HG02798 (cell line): ENCODE measurements around the gene BPIFB6.

Experiments
- ATAC-seq: cut with Tn5 transposase; IDR thresholded peaks from one replicate; pipeline ENCODE4 v1.9.1; 2021; ENCODE audit warnings: mild to moderate bottlenecking; ENCODE audit not compliant: unreplicated experiment, poor library complexity

BPIFB6 gene, protein sequence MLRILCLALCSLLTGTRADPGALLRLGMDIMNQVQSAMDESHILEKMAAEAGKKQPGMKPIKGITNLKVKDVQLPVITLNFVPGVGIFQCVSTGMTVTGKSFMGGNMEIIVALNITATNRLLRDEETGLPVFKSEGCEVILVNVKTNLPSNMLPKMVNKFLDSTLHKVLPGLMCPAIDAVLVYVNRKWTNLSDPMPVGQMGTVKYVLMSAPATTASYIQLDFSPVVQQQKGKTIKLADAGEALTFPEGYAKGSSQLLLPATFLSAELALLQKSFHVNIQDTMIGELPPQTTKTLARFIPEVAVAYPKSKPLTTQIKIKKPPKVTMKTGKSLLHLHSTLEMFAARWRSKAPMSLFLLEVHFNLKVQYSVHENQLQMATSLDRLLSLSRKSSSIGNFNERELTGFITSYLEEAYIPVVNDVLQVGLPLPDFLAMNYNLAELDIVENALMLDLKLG

DNA sequence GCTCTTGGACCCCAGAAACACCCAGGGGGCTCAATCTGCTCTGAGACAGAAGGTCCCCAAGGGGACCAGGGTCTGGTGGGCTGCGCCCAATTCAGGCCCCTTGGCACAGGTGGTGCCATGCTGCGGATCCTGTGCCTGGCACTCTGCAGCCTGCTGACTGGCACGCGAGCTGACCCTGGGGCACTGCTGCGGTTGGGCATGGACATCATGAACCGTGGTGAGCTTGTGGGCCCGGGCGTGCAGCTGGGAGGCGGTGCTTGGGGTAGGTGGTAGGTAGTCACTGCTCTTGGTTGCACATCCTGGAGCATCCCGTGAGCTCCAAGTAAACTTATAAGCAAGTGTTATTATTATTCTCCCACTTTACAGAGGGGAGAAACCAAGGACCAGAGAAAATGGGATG is at the start of gene BPIFB6:
Gene BPIFB6 (plus strand): TSS at position 118 of the 400 bp plus-strand sequence. CDS start 0 bp downstream, at position 118.
- no peak for ATAC-seq

DNA sequence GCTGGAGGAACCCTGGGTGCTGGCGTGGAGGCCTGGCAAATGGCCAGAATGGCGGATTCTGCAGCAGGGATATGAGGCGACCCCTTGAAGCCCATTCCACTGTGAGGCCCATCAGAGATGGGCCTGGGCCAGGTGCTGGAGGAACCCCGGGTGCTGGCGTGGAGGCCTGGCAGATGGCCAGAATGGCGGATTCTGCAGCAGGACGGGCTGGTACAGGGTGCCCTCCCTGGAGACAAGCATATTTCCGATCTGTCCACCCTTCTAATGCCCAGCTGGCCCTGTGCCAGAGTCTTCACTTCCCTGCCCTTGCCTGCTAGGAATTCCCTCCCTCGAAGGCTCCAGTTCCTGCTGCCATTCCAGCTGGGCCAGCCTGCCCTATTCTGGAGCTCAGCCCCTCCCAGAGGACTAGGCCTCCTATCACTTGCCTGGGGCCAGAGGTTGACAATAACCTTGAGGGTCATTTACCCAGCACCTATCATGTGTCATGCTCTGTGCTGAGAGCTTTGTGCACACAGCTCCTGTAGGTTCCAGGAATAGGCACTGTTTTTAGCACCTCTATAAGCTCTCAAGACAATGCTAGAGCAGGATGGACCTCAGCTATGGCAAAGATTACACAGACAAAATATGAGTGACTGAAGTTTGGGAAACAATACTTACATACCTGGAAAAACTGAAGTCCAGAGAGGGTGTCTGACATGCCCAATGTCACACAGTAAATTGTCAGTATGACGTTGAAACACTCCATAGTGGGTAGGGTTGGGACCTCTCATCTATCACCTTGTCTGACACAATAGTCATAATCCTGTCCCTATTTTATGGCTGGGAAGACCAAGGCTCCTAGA is 48.6 kb upstream of the BPIFB6 start:
- ATAC-seq, result no peak

DNA sequence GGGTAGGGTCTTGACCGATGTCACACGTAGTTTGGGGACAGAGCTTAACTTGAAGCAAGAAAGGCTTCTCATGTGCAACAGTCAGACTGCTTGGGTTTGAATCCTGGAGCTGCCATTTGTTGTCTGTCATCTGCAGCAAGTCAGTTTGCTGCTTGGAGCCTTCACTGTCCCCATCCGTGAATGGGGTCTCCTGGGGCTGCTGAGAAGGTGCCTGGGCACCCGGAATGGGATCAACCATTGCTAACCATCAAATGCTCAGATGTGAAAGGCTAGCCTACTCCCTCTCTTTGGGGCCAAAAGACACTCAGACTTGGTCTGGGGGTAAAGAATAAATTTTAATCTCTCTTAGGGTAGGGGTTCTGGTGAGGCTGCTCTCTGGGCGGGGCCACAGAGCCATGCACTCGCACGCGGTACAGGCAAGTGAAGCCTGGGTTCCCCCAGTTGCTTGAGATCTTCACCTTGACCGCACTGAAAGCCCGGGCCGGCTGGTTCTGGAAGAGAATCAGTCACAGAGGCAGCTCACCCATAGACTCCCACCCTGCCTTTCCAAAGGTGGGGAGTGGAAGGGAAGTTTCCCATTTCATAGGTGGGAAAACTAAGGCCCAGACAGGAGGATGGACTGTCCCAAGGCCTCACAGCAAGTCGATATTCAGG is 47.9 kb upstream of the BPIFB6 start:
- no peak for ATAC-seq

DNA sequence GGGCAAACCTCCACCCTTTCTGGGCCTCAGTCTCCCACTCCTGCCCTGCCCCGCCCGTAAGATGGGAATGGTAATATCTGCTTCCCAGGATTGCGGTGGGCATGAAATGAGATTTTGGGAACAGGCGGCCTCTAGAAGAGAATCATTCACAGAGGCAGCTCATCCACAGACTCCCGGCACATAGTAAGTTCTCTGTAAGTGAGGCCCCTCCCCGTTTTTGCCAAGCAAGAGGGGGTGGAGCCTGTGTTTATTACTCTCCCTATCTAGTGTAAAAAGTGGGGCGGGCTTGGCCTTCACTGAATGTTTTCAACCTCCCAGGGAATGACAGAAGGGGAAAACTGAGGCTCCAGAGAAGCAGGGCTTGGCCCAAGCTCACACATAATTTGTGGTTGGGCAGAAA is 47.3 kb upstream of the BPIFB6 start:
- ATAC-seq, result no peak

DNA sequence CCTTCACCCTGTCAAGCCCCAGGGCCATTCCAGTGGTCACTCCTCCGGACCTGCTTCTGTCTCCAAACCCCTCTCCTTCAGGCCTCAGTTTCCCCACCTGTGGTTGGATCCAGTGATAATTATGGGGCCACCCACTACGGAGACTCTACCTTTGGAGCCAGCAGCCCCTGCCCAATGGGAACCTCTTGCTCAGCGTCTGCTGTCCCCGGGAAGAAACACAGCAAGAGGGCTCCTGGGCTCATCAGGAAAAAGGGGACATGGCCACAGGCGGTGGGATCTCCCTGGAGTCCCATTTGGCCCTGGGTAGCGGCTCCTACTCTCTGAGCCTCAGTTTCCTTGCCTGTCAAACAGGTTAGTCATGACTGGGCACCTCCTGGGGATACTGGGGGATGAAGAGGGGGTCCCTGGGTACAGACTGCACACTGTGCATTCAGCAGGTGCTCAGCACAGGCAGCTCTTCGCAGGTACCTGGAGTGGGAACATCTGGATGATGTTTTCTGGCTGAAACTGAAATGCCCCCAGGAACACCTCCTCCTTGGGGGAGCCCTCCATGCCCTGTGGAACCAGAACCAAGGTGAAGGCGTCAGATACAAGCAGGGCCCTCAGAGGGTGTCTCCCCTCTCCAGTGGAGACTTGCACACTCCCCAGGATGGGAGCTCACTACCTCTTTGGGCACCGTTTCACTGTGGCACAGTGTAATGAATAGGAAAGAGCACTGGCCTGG is 46.7 kb upstream of the BPIFB6 start:
- no peak for ATAC-seq

DNA sequence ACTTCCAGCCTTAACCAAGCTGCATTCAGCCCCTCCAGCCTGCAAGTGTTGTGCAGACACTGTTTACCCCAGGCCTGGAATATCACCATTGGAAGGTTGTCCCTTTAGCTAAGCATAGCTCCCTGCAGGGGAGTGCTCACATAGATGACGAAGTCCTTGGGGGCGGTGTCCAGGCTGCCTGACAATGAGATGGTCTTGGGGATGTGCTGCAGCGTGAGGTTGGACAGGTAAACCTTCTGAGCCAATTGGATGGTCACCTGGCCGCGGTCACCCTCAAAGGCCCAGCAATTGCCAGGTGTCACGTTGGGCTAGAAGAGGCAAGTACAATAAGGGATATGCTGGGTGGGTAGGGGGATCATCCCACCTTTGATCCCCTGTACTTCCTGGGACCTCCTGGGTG is 45.9 kb upstream of the BPIFB6 start:
- no peak for ATAC-seq

DNA sequence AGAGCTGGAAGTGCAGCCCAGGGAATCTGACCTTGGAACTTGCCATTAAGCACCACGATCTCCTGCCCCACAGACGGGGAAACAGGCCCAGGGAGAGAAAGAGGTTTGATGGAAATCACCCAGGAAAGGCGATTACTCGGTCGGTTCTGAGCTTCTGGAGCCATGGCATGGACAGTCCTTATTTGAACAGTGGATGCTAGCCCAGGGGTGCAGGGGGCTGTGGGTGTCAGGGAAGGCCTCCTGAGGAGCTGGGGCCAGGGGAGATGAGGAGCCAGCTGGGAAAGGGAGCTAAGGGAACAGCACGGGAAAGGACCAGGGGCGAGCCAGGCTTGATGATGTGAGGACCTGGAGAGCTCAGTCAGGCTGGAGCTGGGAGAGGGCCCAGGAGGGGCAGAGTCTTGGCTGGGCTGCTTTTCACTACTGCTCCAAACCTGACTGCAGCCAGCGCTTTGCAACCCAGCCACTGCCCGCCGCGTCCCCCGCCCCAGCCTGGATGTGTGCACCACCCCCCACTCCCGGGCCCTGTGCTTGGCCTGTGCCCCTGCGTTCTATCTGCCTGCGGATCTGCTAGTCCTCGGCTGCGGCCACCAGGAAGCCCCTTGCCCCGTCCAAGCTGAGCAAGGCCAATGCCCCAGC is 45.0 kb upstream of the BPIFB6 start:
- no peak for ATAC-seq

DNA sequence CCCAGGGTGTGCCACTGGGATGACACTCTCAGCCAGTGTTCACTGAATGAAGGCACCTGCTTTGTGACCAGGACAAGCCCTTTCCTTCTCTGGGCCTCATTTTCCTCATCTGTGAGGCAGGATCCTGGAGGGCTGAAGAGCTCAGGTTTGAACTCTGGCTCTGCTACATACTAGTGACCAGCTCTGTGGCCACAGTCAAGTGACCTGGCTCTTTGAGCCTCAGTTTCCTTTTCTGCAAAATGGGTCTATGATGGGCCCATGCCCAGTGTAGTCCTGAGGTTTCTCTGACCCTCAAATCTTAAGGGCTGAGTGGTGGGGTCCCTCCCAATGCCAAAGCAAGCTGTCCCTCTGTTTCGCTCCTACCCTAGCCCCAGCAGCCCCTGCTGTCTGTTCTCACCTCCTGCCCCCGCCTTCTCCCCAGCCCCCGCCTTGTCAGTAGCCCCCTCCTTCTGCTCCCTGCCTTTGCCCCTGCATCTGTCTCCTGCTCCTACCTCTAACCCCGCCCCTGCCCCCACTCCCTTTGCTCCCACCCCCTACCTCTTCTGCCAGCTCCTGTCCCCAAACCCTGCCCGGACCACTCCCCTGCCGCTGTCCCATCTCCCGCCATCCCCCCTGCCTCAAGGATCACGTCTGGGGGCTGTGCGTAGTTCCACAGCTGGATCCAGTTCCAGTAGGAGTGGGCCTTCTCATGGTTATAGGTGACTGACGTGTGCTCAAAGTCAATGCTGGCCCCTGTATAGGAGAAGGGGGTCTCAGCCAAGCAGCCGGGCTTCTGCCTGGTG is 44.2 kb upstream of the BPIFB6 start:
- ATAC-seq, result no peak

DNA sequence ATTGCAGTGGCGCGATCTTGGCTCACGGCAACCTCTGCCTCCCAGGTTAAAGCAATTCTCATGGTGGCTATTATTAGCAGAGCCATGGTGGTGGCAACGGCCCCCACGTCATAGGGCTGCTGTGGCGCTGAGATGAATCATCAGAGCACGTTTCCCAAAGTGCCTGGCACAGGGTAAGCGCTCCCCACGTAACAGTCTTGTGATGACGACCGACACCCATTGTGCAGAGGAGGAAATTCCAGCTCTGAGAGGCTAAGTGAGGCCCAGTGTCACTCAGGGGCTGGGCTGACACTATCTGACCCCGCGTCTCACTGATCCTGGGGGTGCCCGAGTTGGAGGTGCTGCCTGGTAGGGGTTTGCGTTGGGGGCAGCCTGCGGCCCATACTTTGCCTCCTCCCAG is 43.4 kb upstream of the BPIFB6 start:
- no peak for ATAC-seq

DNA sequence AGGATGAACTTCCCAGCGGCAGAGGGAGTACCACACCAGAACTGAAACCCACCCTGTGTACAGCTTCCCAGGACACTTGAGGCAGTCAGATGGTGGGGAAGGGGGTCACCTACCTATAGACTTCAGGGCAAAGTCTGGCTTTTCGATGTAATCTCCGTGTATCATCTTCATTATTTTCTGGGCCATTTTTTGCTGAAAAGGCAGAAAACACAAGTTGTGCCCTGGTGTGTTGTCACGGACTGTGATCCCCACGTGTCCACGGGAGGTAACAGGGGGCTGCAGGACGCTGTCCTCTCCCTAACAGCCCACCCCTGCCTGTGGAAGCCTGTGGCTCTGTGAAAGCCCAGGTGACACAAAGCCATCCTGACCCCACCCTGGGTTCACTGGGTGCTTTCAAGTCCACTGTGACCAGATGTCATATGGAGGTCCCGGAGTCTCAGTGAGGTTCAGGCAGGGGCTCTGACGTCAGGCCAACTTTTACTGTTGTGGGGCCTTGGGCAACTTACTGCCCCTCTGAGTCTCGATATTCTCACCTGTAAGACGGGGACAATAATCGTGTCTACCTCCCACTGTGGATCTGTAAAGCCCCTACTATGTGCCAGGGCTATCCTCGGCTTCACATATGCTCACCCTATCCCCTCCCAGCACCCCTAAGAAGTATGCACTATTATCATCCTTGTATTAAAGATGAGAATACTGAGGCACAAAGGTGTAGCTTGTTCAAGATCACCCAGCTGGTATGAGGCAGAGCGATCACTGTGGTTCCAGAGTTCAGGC is 41.8 kb upstream of the BPIFB6 start:
- no peak for ATAC-seq

DNA sequence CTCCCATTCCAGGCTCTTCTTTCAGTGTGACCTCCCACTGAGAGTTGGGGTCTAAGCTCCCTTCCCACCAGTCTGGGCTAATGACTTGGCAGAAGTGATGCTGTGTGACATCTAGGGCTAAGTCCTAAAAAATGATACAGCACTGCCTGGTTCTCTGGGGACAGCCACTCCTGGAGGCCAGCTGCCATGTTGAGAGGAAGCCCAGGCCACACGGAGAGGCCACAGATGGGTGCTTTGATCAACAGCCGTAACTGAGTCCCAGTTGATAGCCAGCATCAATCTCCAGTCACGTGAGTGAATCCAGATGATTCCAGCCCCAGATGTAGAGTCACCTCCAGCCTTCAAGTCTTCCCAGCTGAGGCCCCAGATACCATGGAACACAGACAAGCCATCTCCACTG is 41.0 kb upstream of the BPIFB6 start:
- no peak for ATAC-seq

DNA sequence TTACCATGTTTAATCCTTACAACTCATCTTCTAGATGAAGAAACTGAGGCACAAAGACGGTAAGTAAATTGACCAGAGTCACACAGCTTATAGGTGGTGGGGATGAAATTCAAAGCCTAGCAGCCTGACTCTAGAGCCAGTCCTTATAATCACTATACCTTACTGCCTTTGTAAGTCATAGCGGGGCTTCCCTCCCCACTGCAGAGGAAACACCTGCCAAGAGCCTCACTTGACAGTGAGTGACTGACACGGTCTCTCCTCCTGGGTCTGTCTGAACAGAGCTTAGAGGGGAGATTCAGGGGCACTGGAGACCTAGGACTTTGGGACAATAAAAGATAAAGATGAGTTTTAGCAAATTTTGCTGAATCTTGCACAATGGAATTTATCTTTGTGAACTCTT is 40.1 kb upstream of the BPIFB6 start:
- no peak for ATAC-seq

DNA sequence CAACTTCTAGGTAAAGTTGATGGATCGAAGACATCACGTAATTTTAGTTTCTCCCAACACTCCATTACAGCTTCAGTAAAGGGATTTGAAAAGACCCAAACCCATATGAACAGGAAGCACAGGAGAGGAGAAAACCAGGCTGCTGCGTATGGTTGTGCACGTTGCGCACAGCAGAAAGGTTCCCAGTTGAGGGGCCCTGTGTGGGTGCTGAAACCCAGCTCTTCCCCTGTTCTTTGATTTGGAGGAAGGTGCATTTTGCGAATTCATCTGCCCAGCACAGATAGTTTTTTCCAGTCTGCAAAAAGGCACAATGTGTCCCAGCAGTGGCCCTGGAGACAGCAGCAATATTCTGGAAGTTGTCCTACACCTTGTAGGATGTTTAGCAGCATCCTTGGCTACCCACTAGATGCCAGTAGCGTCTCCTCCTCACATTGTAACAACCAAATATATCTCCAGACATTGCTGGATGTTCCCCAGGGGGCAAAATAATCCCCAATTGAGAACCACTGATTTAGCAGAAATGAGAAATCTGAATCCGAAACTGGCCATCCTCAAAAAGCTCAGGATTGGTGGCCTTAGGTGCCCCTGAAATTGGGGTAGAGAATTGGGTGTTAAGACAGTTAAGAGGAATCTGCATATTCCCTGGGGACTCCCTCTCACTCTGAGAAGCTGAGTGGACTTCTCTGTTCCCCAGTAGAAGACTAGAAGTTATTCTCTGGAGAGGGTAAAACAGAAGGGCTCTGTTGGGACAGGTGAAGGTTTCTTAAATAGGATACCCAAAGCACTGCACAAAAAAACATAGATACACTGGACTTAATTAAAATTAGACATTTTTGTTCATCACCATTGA is 39.4 kb upstream of the BPIFB6 start:
- no peak for ATAC-seq

DNA sequence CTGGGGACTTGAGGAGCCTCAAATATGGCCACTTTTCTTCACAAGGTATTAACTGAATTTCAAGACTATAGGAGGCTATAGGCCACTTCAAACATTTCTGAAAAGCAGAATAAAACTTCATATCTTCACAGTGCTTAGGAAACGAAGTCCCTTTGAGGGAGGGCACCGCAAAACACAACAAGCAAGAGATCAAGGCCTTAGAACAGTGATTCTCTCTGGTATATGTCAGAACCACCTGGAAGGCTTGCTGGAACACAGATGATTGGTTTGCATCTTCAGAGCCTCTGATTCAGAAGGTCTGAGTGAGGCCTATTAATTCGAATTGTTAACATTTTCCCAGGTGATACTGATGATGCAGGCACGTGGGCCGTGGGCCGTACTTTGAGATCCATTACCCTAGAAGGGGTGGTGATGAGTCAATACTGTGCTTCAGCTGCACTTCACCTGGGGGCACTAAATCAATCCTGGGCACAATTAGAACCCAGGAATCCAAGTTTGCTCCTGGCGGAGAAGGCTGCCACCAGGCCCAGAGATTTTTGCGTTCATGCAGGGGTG is 37.9 kb upstream of the BPIFB6 start:
- ATAC-seq, result no peak

DNA sequence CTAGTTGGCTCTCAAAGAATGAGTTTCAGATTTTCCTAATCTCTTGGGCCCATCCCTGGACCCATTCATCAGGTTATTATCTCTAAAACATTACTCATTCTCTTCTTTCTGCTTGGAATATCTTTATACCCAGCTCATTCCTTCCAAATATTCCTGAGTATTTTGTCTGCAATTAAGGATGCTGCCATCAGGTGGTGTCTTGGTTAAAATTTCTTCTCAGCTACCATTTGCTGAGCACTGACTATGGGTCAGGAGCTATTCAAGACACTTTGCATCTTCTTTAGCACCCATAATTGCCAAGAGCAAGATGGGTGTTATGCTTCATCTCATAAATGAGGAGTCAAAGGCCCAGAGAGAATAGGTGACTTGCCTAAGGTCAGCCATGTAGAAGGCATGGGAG is 35.6 kb upstream of the BPIFB6 start:
- ATAC-seq, result no peak

DNA sequence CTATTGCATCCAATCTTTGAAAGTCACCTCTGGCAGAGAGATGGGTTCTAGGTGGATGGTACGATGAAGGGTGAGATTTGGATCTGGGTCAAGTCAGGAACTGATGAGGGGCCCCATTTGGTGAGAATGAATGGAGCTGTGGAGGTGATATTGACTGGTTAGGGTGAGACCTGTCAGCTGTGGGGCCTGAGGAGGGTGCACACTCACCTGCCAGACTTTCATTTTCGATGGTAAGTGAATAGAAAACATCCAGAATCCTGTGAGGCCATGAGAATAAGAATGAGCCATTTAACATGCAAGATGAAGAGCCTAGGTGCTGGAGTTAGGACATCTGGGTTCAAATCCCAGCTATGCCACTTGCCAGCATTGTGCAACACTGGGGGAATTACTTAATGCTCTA is 34.0 kb upstream of the BPIFB6 start:
- no peak for ATAC-seq

DNA sequence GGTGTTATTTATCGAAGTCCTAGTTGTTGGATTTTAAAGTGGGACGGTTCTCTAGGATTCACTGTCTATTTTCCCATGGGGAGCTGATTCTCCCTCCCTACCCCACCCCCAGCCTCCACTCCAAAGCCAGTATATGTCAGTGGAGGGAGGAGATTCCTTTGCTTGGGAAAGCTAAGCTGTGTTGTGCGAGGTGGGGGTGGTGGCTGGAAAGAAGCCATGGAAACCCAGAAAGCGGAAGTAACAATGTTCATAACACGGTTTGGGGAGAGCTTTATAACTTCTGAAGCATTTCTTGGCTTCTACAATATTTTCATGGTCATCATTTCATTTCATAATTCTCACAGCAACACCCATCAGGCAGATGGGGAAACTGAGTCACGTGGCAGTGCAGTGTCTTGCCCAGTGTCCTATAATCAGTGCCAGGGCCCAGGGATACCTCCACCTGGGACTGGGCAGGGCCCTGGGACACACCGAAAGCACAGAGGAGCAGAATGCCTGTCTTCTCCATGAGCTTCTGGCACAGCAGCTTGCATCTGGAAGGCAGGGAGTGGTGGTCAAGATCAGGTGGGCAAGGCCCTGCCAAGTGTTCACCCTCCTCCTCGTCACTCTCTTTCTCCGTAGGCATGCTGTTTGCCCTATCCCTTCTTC is 31.7 kb upstream of the BPIFB6 start:
- no peak for ATAC-seq
